HUDEP-2 (cell line): ENCODE data around the gene FLII.
"Not testable (repeated sequence)": the region's sequence is repeated elsewhere in the genome, so short reads cannot be mapped to it uniquely, and the experiment has no call there.

Experiments
- DNase-seq, 76 experiments: peaks; one replicate each; lab custom pipeline; 2025; ENCODE audit not compliant: unreplicated experiment in 76 of 76; lab: John Stamatoyannopoulos, UW

The FLII gene

GRCh38 chr17:18258356-18259038 lies at the start of gene FLII:
Gene FLII (minus strand): TSS chr17:18258738. CDS start chr17:18258690, 48 bp downstream.
- peak in 30 of 76 experiments; percentile 9 to 59 (median 36) for DNase-seq

GRCh38 chr17:18303206-18303605 lies 44.7 kb upstream of the FLII start:
- not testable (repeated sequence) for DNase-seq

GRCh38 chr17:18300725-18301480 lies 42.4 kb upstream of the FLII start:
- no peak for DNase-seq

GRCh38 chr17:18298061-18298460 lies 39.5 kb upstream of the FLII start:
- DNase-seq: not testable (repeated sequence)

- no peak for DNase-seq
Observed at GRCh38 chr17:18291718-18292540, 33.4 kb upstream of the FLII start.

GRCh38 chr17:18285296-18285695 lies 26.8 kb upstream of the FLII start:
- no peak for DNase-seq

GRCh38 chr17:18281788-18282187 lies 23.2 kb upstream of the FLII start:
- DNase-seq: no peak

GRCh38 chr17:18280766-18281371 lies 22.3 kb upstream of the FLII start:
- no peak for DNase-seq

- DNase-seq: no peak
Observed at GRCh38 chr17:18280249-18280648, 21.7 kb upstream of the FLII start.

- no peak for DNase-seq
Observed at GRCh38 chr17:18278867-18279266, 20.3 kb upstream of the FLII start.

- DNase-seq: no peak
Observed at GRCh38 chr17:18277076-18277475, 18.5 kb upstream of the FLII start.

- no peak for DNase-seq
Observed at GRCh38 chr17:18270046-18270931, 11.8 kb upstream of the FLII start.

GRCh38 chr17:18267927-18268711 lies 9.6 kb upstream of the FLII start:
- DNase-seq: no peak

GRCh38 chr17:18267366-18267765 lies 8.8 kb upstream of the FLII start:
- no peak for DNase-seq

GRCh38 chr17:18263885-18264682 lies 5.5 kb upstream of the FLII start:
- no peak for DNase-seq

- DNase-seq: no peak
Observed at GRCh38 chr17:18262641-18263040, 4.1 kb upstream of the FLII start.

GRCh38 chr17:18262111-18262510 lies 3.6 kb upstream of the FLII start:
- DNase-seq: no peak

GRCh38 chr17:18261659-18262058 lies 3.1 kb upstream of the FLII start:
- DNase-seq: no peak
